ENCODE data around the gene APOB.
"Not testable (repeated sequence)": the region's sequence is repeated elsewhere in the genome, so short reads cannot be mapped to it uniquely, and the experiment has no call there.

APOB gene

DNA sequence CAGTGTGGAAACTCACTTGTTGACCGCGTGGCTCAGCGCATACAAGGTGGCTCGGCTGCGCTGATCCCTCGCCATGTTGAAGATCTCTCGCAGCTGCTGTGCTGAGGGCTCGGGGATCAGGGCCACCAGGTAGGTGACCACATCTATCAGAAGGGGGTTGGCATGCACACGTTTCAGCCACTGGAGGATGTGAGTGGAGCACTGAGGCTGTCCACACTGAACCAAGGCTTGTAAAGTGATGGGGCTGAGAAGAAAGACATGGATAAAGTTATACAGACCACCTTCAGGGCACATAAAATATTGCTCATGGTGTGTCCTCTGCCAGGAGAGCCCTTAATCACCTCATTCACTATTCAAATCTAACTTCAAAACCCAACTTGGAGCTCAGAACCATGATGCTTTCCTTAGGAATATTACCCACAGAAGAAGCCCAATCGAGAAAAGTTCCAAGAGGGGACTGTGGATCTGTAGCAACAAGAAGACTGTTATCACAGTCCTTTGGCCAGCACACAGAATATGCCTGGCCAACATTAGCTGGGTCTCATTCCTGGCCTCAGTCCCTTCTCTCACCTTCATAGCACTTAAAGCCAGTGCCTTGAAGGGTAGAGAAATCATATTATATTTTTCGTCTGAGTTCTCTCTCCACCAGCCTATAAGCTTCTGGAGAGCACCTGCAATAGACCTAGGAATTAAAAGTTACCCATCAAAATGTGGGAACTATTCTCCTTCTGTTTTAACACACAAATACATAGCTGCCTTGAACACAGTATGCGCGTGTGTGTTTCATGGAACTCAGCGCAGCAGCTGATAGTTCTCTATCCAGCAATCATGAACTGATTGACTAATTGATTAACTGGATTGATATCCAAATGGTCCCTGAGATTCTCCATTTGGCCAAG is 11.3 kb downstream of the APOB start:
- TF ChIP-seq, protein P1, sequence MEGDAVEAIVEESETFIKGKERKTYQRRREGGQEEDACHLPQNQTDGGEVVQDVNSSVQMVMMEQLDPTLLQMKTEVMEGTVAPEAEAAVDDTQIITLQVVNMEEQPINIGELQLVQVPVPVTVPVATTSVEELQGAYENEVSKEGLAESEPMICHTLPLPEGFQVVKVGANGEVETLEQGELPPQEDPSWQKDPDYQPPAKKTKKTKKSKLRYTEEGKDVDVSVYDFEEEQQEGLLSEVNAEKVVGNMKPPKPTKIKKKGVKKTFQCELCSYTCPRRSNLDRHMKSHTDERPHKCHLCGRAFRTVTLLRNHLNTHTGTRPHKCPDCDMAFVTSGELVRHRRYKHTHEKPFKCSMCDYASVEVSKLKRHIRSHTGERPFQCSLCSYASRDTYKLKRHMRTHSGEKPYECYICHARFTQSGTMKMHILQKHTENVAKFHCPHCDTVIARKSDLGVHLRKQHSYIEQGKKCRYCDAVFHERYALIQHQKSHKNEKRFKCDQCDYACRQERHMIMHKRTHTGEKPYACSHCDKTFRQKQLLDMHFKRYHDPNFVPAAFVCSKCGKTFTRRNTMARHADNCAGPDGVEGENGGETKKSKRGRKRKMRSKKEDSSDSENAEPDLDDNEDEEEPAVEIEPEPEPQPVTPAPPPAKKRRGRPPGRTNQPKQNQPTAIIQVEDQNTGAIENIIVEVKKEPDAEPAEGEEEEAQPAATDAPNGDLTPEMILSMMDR (IDR thresholded peaks at IDR 0.05; ENCODE audit: unreplicated experiment in 3 of 3), result no peak
- Mint-ChIP-seq H3K4me3 (no peak overlapping the region), H3K4me1 (no peaks in the 10 kb centered on the region), H3K9me3 (peaks cover 3% of the 10 kb centered on the region), H3K27ac (no peak overlapping the region), H3K27me3 (ENCODE audit: low read depth) (peaks cover 21% of the 10 kb centered on the region), H3K36me3 (ENCODE audit: low read depth) (no peaks in the 10 kb centered on the region)

DNA sequence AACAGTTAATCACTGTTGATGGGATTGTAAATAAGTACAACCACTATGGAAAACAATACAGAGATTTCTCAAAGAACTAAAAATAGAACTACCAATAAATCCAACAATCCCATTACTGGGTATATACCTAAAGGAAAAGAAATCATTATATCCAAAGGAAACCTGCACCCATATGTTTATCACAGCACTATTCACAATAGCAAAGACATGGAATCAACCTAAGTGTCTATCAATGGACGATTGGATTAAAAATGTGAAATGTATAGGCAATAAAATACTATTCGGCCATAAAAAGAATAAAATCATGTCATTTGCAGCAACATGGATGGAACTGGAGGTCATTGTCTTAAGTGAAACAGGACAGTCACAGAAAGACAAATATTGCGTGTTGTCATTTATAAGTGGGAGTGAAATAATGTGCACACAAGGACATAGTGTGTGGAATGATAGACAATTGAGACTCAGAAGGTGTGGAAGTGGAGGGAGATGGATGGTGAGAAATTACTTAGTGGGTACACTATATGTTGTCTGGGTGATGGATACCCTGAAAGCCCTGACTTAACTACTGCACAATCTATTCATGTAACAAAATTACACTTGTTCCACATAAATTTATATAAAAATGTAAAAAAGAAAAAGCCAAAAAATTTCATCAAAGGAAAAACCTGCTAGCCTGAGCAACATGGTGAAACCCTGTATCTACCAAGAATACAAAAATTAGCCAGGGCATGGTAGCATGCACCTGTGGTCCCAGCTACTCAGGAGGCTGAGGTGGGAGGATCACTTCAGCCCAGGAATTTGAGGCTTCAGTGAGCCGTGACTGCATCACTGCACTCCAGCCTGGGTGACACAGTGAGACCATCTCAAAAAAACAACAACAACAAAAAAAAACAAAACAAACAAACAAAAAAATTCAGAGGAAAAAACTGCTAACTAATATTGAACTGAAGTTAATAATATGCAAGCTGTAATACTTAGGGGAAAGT is 12.6 kb downstream of the APOB start:
- no peak overlapping the region for H3K27ac Mint-ChIP-seq
- TF ChIP-seq, protein P1 (IDR thresholded peaks at IDR 0.05; ENCODE audit: unreplicated experiment in 3 of 3), result no peak
- H3K9me3 Mint-ChIP-seq, result peaks cover 3% of the 10 kb centered on the region
- H3K27me3 Mint-ChIP-seq (ENCODE audit: low read depth), result peaks cover 25% of the 10 kb centered on the region
- no peak overlapping the region for H3K4me3 Mint-ChIP-seq
- no peaks in the 10 kb centered on the region for H3K4me1 Mint-ChIP-seq
- no peaks in the 10 kb centered on the region for H3K36me3 Mint-ChIP-seq (ENCODE audit: low read depth)

DNA sequence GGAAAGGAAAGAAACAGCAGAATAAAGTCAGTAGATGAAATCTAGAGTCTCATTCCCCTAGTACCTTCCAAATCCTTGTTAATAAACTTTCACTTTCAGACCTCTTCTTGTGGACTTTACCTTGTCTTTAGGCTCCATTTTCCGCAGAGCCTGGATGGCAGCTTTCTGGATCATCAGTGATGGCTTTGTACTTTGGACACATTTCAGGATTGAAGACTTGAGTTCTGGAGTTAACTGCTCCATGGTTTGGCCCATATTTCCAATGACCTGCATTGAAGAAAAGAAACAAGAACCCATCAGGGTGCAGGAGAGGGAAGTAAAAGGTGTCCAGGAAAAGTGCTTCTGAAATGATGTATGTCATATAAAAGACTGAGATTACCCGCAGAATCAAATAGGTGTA is 14.4 kb downstream of the APOB start:
- Mint-ChIP-seq H3K27me3 (ENCODE audit: low read depth) (peaks cover 26% of the 10 kb centered on the region), H3K27ac (no peak overlapping the region), H3K4me3 (no peak overlapping the region), H3K36me3 (ENCODE audit: low read depth) (no peaks in the 10 kb centered on the region), H3K4me1 (no peaks in the 10 kb centered on the region), H3K9me3 (peaks cover 3% of the 10 kb centered on the region)
- TF ChIP-seq, protein P1 (IDR thresholded peaks at IDR 0.05; ENCODE audit: unreplicated experiment in 3 of 3), result no peak

DNA sequence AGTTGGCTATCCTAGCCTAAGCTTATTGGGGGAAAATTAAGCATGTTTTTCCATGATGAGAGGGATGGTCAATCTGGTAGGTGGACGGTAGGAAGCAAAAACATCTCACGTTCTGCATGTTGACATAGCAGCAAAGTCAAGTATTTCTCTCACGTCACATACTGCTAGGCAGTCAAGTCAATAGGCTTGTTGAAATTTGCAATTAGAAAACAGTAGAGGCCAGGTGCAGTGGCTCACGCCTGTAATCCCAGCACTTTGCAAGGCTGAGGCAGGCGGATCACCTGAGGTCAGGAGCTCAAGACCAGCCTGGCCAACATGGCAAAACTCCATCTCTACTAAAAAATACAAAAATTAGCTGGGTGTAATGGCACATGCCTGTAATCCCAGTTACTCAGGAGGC is 14.9 kb downstream of the APOB start:
- H3K4me3 Mint-ChIP-seq; H3K4me1 Mint-ChIP-seq; H3K36me3 Mint-ChIP-seq (ENCODE audit: low read depth); H3K27ac Mint-ChIP-seq; H3K9me3 Mint-ChIP-seq: not testable (repeated sequence)
- H3K27me3 Mint-ChIP-seq (ENCODE audit: low read depth), result peaks cover 26% of the 10 kb centered on the region

DNA sequence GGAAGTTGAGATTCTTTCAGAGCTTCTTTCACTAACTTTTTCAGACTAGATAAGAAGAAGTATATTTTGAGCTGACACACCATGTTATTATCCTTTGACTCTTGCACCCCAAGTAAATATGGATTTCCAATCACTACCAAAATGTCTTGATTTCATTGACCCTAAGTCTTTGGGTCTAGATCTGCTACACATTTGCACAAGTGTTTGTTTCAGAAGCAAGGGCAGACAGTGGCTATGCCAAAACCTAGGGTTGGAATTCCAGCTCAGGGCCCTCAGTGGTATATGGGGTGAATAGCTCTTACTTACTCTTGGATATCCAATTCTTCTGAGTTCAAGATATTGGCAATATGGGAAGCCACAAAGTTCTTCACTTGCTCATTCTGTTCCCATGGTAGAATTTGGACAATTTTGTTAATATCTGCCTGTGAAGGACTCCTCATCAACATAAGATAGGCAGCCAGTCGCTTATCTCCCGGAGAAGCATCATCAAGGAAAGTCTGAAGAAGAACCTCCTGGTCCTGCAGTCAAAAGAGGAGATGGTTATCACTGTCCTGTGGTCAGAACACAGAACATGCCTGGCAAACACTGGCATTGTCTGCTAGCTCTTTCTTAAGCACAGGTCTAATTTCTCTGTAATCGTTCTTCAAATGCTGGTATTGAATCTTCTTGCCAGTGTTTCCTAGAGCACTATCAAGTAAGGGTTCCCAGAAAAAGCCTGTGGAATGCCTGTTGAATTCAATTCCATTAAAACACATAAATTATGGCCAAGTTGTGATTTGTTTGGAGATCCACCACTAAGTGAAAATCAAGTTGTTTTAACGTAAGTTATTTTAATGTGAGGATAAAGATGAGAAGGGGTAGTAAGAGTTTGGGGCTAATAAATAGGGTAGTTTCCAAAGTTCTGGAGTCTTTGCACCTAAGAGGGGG is 15.6 kb downstream of the APOB start:
- TF ChIP-seq, protein P1 (IDR thresholded peaks at IDR 0.05; ENCODE audit: unreplicated experiment in 3 of 3), result no peak
- Mint-ChIP-seq H3K36me3 (ENCODE audit: low read depth) (no peaks in the 10 kb centered on the region), H3K27me3 (ENCODE audit: low read depth) (peaks cover 26% of the 10 kb centered on the region), H3K4me3 (no peak overlapping the region), H3K27ac (no peak overlapping the region), H3K9me3 (peaks cover 3% of the 10 kb centered on the region), H3K4me1 (no peaks in the 10 kb centered on the region)
